A549 (cell line): ENCODE measurements around the gene GPR89B.

Source experiments
- CHD4 ChIP-seq: fragments of 200-600 bp; sonication (generic); IDR thresholded peaks from 2 replicates; pipeline ENCODE4 v1.6.1; 2016; ENCODE audit warnings: antibody characterized with exemption, mild to moderate bottlenecking, borderline replicate concordance
- EHMT2 ChIP-seq: fragments of 200-600 bp; sonication (generic); IDR thresholded peaks from 2 replicates; pipeline ENCODE4 v1.6.1; 2016; ENCODE audit warnings: antibody characterized with exemption, low read depth, mild to moderate bottlenecking, moderate library complexity
- EP300 ChIP-seq, 2 experiments: fragments of >200 bp; sonication (Bioruptor Twin); formaldehyde crosslinking; IDR thresholded peaks; 2 replicates in 1 of 2; 3 replicates in 1 of 2; pipeline ENCODE4 v1.6.1; 2016 to 2017
- HEYL ChIP-seq: fragments of 250-450 bp; sonication (Bioruptor Pico); IDR thresholded peaks from 2 replicates; pipeline ENCODE4 v1.8.0; 2021; ENCODE audit warnings: mild to moderate bottlenecking, moderate library complexity
- NFE2L2 ChIP-seq: fragments of 150-350 bp; conservative IDR thresholded peaks from 2 replicates; pipeline ENCODE4 v1.6.1; 2014; ENCODE audit warnings: low read length
- POLR2A ChIP-seq: IDR thresholded peaks from 2 replicates; pipeline ENCODE4 v1.6.1; 2012; ENCODE audit warnings: mild to moderate bottlenecking, low read length
- POLR2AphosphoS2 ChIP-seq: conservative IDR thresholded peaks from 2 replicates; pipeline ENCODE4 v1.6.1; 2012; ENCODE audit warnings: low read length, improper control_type of control experiment, inconsistent platforms
- SMC3 ChIP-seq: fragments of >200 bp; sonication (Bioruptor Twin); formaldehyde crosslinking; IDR thresholded peaks from 3 replicates; pipeline ENCODE4 v1.6.1; 2018; ENCODE audit warnings: inconsistent platforms
- ZNF302 ChIP-seq: fragments of 250-450 bp; sonication (Bioruptor Pico); IDR thresholded peaks from 2 replicates; pipeline ENCODE4 v1.9.0; 2021; ENCODE audit warnings: inconsistent platforms, mild to moderate bottlenecking, moderate library complexity
- TF ChIP-seq, protein P1 (sequence below): fragments of 200-600 bp; sonication (generic); IDR thresholded peaks from 2 replicates; pipeline ENCODE4 v1.6.1; 2016; ENCODE audit warnings: antibody characterized with exemption, mild to moderate bottlenecking, moderate library complexity
- TF ChIP-seq, protein P2 (sequence below): fragments of >200 bp; sonication (Bioruptor Twin); formaldehyde crosslinking; IDR thresholded peaks from 3 replicates; pipeline ENCODE4 v1.5.1; 2016
- TF ChIP-seq, protein P3 (sequence below): fragments of 250-450 bp; sonication (Bioruptor Pico); IDR thresholded peaks from 2 replicates; pipeline ENCODE4 v1.5.0; 2021; ENCODE audit warnings: mild to moderate bottlenecking, moderate library complexity, borderline replicate concordance

DNA sequence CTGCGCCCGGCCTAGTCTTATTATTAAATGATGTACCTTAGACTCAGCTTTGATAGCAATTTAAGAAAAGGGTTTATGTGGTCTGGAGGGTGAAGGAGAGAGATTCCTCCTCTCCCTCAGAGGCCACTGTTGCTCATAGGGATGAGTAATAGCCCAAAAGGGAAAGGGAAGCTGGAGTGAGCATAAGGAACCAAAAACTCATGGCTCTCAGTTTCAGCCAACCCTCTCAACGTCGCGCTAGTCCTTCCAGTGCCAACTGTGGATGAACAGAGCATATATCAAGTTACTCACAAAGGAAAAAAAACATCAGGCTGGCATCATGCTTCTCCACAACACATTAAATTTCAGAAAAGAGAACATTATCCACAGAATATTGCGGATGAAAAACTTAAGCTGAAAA lies 8.3 kb upstream of the GPR89B start:
- TF ChIP-seq HEYL (CRISPR knock-in tag) (no peak), SMC3 (no peak), CHD4 (no peak), EHMT2 (no peak), EP300 (IDR thresholded peaks at IDR 0.05) (no peak), POLR2A (no peak), POLR2AphosphoS2 (no peak), NFE2L2 (no peak), ZNF302 (CRISPR knock-in tag) (no peak)
- TF ChIP-seq, protein P1, sequence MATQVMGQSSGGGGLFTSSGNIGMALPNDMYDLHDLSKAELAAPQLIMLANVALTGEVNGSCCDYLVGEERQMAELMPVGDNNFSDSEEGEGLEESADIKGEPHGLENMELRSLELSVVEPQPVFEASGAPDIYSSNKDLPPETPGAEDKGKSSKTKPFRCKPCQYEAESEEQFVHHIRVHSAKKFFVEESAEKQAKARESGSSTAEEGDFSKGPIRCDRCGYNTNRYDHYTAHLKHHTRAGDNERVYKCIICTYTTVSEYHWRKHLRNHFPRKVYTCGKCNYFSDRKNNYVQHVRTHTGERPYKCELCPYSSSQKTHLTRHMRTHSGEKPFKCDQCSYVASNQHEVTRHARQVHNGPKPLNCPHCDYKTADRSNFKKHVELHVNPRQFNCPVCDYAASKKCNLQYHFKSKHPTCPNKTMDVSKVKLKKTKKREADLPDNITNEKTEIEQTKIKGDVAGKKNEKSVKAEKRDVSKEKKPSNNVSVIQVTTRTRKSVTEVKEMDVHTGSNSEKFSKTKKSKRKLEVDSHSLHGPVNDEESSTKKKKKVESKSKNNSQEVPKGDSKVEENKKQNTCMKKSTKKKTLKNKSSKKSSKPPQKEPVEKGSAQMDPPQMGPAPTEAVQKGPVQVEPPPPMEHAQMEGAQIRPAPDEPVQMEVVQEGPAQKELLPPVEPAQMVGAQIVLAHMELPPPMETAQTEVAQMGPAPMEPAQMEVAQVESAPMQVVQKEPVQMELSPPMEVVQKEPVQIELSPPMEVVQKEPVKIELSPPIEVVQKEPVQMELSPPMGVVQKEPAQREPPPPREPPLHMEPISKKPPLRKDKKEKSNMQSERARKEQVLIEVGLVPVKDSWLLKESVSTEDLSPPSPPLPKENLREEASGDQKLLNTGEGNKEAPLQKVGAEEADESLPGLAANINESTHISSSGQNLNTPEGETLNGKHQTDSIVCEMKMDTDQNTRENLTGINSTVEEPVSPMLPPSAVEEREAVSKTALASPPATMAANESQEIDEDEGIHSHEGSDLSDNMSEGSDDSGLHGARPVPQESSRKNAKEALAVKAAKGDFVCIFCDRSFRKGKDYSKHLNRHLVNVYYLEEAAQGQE: no peak
- TF ChIP-seq, protein P2, sequence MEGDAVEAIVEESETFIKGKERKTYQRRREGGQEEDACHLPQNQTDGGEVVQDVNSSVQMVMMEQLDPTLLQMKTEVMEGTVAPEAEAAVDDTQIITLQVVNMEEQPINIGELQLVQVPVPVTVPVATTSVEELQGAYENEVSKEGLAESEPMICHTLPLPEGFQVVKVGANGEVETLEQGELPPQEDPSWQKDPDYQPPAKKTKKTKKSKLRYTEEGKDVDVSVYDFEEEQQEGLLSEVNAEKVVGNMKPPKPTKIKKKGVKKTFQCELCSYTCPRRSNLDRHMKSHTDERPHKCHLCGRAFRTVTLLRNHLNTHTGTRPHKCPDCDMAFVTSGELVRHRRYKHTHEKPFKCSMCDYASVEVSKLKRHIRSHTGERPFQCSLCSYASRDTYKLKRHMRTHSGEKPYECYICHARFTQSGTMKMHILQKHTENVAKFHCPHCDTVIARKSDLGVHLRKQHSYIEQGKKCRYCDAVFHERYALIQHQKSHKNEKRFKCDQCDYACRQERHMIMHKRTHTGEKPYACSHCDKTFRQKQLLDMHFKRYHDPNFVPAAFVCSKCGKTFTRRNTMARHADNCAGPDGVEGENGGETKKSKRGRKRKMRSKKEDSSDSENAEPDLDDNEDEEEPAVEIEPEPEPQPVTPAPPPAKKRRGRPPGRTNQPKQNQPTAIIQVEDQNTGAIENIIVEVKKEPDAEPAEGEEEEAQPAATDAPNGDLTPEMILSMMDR: no peak
- TF ChIP-seq, protein P3, sequence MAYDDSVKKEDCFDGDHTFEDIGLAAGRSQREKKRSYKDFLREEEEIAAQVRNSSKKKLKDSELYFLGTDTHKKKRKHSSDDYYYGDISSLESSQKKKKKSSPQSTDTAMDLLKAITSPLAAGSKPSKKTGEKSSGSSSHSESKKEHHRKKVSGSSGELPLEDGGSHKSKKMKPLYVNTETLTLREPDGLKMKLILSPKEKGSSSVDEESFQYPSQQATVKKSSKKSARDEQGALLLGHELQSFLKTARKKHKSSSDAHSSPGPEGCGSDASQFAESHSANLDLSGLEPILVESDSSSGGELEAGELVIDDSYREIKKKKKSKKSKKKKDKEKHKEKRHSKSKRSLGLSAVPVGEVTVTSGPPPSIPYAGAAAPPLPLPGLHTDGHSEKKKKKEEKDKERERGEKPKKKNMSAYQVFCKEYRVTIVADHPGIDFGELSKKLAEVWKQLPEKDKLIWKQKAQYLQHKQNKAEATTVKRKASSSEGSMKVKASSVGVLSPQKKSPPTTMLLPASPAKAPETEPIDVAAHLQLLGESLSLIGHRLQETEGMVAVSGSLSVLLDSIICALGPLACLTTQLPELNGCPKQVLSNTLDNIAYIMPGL (CRISPR knock-in tag): no peak
